HG02852 (cell line): ENCODE data around the gene SCO2.
"Not testable (repeated sequence)": the region's sequence is repeated elsewhere in the genome, so short reads cannot be mapped to it uniquely, and the experiment has no call there.

Experiments used
- ATAC-seq: cut with Tn5 transposase; IDR thresholded peaks from one replicate; pipeline ENCODE4 v1.9.1; 2021; ENCODE audit warnings: mild to moderate bottlenecking, moderate library complexity; ENCODE audit not compliant: unreplicated experiment

The SCO2 gene

GRCh38 chr22:50522208-50522805 lies 3.1 kb downstream of the SCO2 start:
- no peak for ATAC-seq

GRCh38 chr22:50521710-50522109 lies 3.7 kb downstream of the SCO2 start:
- no peak for ATAC-seq

- no peak for ATAC-seq
Observed at GRCh38 chr22:50520826-50521453, 4.5 kb downstream of the SCO2 start.

GRCh38 chr22:50520184-50520583 lies 5.2 kb downstream of the SCO2 start:
- ATAC-seq, result not testable (repeated sequence)

- ATAC-seq, result no peak
Observed at GRCh38 chr22:50519151-50519550, 6.2 kb downstream of the SCO2 start.

- ATAC-seq, result no peak
Observed at GRCh38 chr22:50518606-50519005, 6.8 kb downstream of the SCO2 start.

- no peak for ATAC-seq
Observed at GRCh38 chr22:50517495-50518260, 7.7 kb downstream of the SCO2 start.

GRCh38 chr22:50516891-50517290 lies 8.5 kb downstream of the SCO2 start:
- ATAC-seq, result no peak

GRCh38 chr22:50516068-50516467 lies 9.3 kb downstream of the SCO2 start:
- no peak for ATAC-seq

GRCh38 chr22:50513175-50513574 lies 12.2 kb downstream of the SCO2 start:
- no peak for ATAC-seq

- no peak for ATAC-seq
Observed at GRCh38 chr22:50508897-50509296, 16.5 kb downstream of the SCO2 start.

- ATAC-seq, result peak; percentile 40
Observed at GRCh38 chr22:50507991-50508884, 17.2 kb downstream of the SCO2 start, which contains the start of gene NCAPH2. TSS of gene NCAPH2 (plus strand) at chr22:50508224. CDS start at chr22:50508338, 114 bp downstream.

GRCh38 chr22:50507421-50507990 lies 17.9 kb downstream of the SCO2 start, which contains the start of gene LMF2:
TSS of gene LMF2 (minus strand) at chr22:50507702. CDS start at chr22:50507675, 27 bp downstream.
- ATAC-seq, result peak; percentile 60

GRCh38 chr22:50506611-50507420 lies 18.6 kb downstream of the SCO2 start:
- no peak for ATAC-seq

GRCh38 chr22:50505776-50506610 lies 19.4 kb downstream of the SCO2 start:
- no peak for ATAC-seq

- no peak for ATAC-seq
Observed at GRCh38 chr22:50505276-50505775, 20.1 kb downstream of the SCO2 start.

- ATAC-seq, result no peak
Observed at GRCh38 chr22:50504369-50505211, 20.8 kb downstream of the SCO2 start.
